Fibroblast of villous mesenchyme (primary cell): ENCODE measurements around the gene RASD1. TPM values are rescaled to one million over a fixed set of nuclear protein-coding genes. Genes with fewer than 3 reads are reported as not detected.

Experiments used
- DNase-seq: peaks from one replicate; pipeline ENCODE4 v3.0.0-alpha.2; 2010; ENCODE audit warnings: low read depth
- H3K4me3 ChIP-seq: 2 replicates; pipeline ENCODE4 v1.5.1; 2011; ENCODE audit warnings: low read depth, mild to moderate bottlenecking, low read length
- total RNA-seq: library from RNA; depleted of rRNA; stranded (reverse); fragments of >200 nt; gene quantifications from 2 replicates; pipeline ENCODE4 v1.2.3, GENCODE V29; 2012
- TF ChIP-seq, protein P1 (sequence below): IDR thresholded peaks from 2 replicates; pipeline ENCODE4 v1.5.1; 2012; ENCODE audit warnings: low read depth, mild to moderate bottlenecking, low read length; ENCODE audit not compliant: insufficient read depth

The RASD1 gene
- total RNA-seq, 1 donor, result 0.86 TPM

DNA sequence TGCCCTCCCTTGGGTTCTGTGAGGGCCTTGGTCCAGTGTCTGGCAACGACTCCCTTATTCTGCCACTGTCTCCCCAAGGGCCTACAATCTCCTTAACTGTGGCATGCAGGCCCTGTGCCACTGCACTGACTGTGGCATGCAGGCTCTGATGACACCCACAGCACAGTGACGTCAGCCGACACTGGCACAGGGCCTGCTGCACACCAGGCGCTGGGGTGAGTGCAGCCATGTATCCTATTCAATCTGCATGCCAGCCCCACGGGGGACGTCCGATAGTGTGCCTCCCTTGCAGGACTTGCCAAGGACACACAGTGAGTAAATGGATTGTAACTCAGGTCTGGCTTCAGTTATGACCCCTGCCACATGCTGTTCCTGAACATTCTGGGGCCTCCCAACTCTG lies 39.8 kb upstream of the RASD1 start:
- DNase-seq, result no peak
- no peak overlapping the region for H3K4me3 ChIP-seq
- TF ChIP-seq, protein P1, sequence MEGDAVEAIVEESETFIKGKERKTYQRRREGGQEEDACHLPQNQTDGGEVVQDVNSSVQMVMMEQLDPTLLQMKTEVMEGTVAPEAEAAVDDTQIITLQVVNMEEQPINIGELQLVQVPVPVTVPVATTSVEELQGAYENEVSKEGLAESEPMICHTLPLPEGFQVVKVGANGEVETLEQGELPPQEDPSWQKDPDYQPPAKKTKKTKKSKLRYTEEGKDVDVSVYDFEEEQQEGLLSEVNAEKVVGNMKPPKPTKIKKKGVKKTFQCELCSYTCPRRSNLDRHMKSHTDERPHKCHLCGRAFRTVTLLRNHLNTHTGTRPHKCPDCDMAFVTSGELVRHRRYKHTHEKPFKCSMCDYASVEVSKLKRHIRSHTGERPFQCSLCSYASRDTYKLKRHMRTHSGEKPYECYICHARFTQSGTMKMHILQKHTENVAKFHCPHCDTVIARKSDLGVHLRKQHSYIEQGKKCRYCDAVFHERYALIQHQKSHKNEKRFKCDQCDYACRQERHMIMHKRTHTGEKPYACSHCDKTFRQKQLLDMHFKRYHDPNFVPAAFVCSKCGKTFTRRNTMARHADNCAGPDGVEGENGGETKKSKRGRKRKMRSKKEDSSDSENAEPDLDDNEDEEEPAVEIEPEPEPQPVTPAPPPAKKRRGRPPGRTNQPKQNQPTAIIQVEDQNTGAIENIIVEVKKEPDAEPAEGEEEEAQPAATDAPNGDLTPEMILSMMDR, result no peak

DNA sequence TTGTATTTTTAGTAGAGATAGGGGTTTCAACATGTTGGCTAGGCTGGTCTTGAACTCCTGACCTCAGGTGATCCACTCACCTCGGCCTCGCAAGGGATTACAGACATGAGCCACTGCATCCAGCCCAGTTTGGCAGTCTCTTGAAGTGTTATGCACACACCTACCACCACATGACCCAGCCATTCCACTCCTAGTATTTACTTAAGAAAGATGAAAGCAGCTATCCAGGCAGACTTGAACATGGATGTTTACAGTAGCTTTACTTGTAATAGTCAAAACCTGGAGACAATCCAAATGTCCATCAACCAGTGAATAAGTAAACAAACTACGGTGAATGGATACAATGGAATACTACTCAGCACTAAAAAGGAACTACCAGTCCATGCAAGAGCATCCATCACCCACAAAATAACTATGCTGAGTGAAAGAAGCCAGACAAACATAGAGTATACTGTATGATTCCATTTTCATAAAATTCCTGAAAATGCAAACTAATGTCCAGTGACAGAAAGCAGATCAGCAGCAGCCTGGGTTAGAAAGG lies 37.8 kb upstream of the RASD1 start:
- H3K4me3 ChIP-seq, result no peak overlapping the region
- no peak for DNase-seq
- TF ChIP-seq, protein P1, result no peak

DNA sequence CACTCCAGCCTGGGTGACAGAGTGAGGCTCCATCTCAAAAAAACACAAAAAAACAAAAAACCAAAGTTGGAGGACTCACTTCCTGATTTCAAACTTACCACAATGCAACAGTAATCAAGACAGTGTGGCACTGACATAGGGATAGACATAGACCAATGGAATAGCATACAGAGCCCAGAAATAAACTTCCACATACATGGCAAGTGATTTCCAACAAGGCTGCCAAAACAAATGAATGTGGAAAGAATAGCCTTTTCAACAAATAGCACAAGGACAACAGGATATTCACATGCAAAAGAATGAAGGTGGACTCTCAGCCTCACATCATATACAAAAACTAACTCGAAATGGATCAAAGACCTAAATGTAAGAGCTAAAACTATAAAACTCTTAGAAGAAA lies 36.8 kb upstream of the RASD1 start:
- no peak for DNase-seq
- TF ChIP-seq, protein P1, result no peak
- no peak overlapping the region for H3K4me3 ChIP-seq

DNA sequence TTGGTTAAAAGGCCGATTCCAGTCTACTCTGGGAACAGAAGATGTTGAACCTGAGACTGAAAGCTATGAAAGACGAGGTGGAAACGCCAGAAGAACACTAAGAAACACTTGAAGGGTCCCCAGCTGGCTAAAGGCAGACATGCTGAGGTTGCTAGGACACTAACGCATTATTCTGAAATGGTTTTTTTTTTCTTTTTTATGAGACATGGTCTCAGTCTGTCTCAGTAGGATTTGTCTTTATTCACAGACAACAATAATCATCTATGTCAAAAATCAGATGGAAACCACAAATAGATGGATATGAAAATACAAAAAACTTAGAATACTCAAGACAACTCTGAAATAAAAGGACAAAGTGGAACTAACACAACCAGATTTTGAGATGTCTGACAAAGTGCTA lies 35.0 kb upstream of the RASD1 start:
- no peak for DNase-seq
- TF ChIP-seq, protein P1, result no peak
- no peak overlapping the region for H3K4me3 ChIP-seq

DNA sequence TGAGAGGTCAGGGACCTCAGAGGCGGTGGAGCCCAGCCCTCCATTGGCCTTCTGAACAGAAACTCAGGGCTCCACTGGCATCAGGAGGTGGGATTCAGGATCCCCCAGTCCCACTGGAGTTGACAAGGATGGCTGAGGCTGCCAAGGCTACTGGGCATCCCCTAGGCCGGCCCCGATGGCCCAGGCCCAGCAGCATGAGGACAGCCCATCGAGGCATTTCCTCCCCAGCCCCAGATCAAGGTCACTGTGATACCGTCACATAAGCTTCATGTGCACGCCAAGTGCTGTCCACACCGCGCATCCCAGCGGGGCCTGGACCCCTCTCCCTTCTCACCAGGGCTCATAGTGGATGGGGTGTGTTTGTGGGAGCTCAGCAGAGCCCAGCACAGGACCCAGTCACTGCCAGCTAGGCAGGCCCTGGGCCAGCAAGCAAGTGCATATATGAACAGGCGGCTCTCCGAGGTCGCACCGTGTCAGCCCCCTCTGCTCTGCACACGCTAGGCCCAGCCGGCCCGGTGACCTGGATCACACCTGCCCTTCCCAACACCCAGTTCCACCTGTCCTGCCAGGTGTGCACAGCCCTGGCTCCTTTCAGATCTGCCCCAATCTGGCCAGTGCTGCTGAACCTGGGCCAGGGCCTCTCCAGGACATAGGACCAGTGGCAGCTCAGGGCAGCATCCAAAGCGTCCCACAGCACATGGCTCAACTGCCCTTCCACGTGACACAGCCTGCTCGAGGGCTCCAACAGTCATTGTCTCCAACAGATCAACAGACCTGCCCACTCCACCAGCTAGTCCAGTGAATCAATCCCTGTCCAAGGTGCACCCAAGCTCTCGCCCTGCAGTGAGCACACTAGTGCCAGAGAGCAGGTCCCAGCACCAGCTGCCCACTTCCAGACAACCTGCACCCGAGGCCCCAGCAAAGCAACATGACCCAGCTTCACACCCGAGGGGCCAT lies 32.8 kb upstream of the RASD1 start:
- TF ChIP-seq, protein P1, result no peak
- H3K4me3 ChIP-seq, result no peak overlapping the region
- no peak for DNase-seq

DNA sequence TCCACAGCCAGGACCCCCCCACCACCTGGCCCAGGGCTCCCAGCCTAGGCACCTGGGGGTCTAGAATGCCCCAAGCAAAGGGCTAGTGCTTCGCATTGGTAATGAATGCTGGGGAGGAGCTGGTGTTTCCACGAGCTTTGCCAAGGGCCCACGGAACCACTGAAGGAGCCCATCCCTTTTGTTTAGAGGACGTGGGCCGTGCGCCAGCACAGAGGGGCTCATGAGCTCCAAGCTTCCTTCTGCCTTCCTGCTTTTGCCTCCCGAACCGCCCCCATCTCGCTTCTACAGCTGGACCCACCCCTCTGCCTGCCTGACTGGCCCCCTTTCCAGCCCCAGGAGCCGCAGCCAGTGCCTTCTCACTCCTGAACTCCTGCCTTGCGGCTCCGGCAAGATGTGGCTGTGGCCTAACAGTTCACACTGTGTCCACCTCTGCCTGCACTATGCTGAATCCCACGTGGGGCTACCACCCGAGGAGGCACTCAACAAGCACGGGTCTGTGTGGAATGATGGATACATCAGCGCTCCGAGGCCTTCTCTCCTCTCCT lies 31.8 kb upstream of the RASD1 start:
- no peak for DNase-seq
- TF ChIP-seq, protein P1, result no peak
- no peak overlapping the region for H3K4me3 ChIP-seq
